ENCODE measurements around the gene ALKBH5. TPM values are rescaled to one million over a fixed set of nuclear protein-coding genes. Genes with fewer than 3 reads are reported as not detected.

Gene ALKBH5
- total and polyA plus RNA-seq, 2 donors: 48.5 to 58.3 TPM

DNA sequence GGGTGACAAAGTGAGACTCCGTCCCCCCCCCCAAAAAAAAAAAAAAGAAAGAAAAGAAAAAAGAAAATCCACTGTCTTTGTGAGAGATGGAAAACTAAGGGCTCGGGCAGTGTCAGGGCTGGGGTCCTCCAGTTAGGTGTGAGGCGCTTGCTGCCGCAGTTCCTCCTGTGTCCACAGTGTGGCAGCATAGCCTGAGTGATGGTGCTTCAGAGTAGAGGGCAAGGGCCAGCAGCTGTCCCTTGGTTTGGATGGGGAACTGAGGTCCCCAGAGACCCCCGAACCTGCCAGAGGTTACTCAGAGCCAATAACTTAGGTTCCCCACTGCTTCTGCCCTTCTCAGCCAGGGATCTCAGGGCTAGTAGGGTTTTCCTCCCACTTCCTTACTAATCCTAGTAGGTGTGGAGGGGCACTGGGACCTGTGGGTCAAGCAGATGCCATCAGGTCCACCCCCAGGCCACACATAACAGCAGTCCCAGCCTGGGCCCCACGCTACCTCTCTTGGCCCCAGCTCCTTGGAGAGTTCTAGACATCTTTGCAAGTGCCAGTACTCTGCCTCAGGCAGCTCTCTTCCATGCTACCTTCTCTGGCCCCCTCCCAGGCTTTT lies 33.9 kb downstream of the ALKBH5 start:
- H3K36me3 ChIP-seq (ENCODE audit: control insufficient read depth in 2 of 2, insufficient read depth in 2 of 2, low read length in 1 of 2): no peaks in the 10 kb centered on the region
- WGBS: 7% methylated on average over 6 of the region's 6 CpGs
- peak in 8 of 9 donors; percentile 18 to 75 (median 56) for DNase-seq (ENCODE audit: low read depth in 6 of 9, low spot score in 9 of 9)
- H3K4me3 ChIP-seq (ENCODE audit: low read length in 2 of 2): no peak overlapping the region
- no peaks in the 10 kb centered on the region for H3K4me1 ChIP-seq (ENCODE audit: control insufficient read depth in 2 of 2, insufficient read depth in 2 of 2, low read length in 2 of 2)
- H3K27ac ChIP-seq (ENCODE audit: low read depth in 1 of 2, low read length in 1 of 2): no peak overlapping the region
- no peaks in the 10 kb centered on the region for H3K27me3 ChIP-seq (ENCODE audit: control insufficient read depth in 2 of 2, insufficient read depth in 1 of 2, low read length in 1 of 2)
- no peaks in the 10 kb centered on the region for H3K9me3 ChIP-seq (ENCODE audit: control insufficient read depth in 2 of 2, insufficient read depth in 1 of 2, low read length in 1 of 2)

DNA sequence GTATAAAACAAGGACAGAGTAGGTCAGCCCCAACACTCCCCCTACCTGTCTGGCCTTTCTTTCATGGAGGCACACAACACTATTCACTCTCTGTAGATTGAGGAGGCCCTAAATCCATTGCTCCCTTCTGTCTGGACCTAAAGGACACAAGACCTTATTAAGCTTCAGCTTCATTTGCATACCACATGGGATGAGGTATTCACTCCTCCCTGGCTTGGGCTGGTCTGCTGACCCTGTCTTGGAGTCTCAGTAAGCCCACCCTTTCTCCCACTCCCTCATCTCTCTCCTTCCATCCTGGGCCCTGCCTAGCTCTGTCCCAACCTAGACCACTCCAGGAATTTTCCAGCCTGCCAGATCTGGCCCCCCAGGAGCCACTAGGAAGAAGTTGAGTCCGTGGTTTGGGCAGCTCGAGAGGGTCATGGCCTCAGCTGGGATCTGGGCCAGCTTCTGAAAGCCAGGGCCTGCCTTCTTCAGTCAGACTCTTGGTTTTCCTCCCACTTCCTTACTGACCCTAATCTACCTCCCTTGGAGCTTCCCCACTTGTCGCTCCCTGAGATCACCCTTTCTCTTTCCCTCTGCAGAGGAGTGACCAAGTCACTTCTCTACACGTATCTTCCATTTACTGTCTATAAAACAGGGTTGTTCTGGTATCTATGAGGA lies 35.3 kb downstream of the ALKBH5 start:
- Histone ChIP-seq H3K4me1 (ENCODE audit: control insufficient read depth in 2 of 2, insufficient read depth in 2 of 2, low read length in 2 of 2) (no peaks in the 10 kb centered on the region), H3K27ac (ENCODE audit: low read depth in 1 of 2, low read length in 1 of 2) (no peak overlapping the region), H3K9me3 (ENCODE audit: control insufficient read depth in 2 of 2, insufficient read depth in 1 of 2, low read length in 1 of 2) (no peaks in the 10 kb centered on the region), H3K4me3 (ENCODE audit: low read length in 2 of 2) (no peak overlapping the region), H3K27me3 (ENCODE audit: control insufficient read depth in 2 of 2, insufficient read depth in 1 of 2, low read length in 1 of 2) (no peaks in the 10 kb centered on the region), H3K36me3 (ENCODE audit: control insufficient read depth in 2 of 2, insufficient read depth in 2 of 2, low read length in 1 of 2) (no peaks in the 10 kb centered on the region)
- no peak for DNase-seq (ENCODE audit: low read depth in 6 of 9, low spot score in 9 of 9)
- WGBS: 72% methylated on average over 4 of the region's 4 CpGs

DNA sequence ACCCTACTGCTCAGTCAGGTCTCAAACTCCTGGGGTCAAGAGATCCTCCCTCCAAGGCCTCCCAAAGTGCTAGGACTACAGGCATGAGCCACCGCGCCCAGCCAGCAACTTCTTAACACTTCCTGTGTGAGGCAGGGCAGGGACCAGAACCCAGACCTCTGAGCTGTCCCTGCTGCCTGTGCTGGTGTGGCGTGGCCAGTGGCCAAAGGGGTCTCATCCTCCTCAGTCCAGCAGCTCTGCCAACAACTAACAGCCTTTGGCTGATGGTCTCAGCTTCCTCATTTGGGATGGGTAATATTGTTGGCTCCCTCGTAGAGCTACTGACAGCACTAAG lies 40.4 kb downstream of the ALKBH5 start:
- WGBS: 93% methylated on average over 4 of the region's 4 CpGs
- peaks cover 7 to 16% of the 10 kb centered on the region in 2 donors for H3K4me1 ChIP-seq (ENCODE audit: control insufficient read depth in 2 of 2, insufficient read depth in 2 of 2, low read length in 2 of 2)
- H3K36me3 ChIP-seq (ENCODE audit: control insufficient read depth in 2 of 2, insufficient read depth in 2 of 2, low read length in 1 of 2): no peaks in the 10 kb centered on the region
- no peak for DNase-seq (ENCODE audit: low read depth in 6 of 9, low spot score in 9 of 9)
- no peaks in the 10 kb centered on the region for H3K9me3 ChIP-seq (ENCODE audit: control insufficient read depth in 2 of 2, insufficient read depth in 1 of 2, low read length in 1 of 2)
- H3K4me3 ChIP-seq (ENCODE audit: low read length in 2 of 2): no peak overlapping the region
- H3K27ac ChIP-seq (ENCODE audit: low read depth in 1 of 2, low read length in 1 of 2): peak overlapping the region in 1 of 2 donors; percentile 7
- peaks cover 0 to 6% of the 10 kb centered on the region in 2 donors for H3K27me3 ChIP-seq (ENCODE audit: control insufficient read depth in 2 of 2, insufficient read depth in 1 of 2, low read length in 1 of 2)

DNA sequence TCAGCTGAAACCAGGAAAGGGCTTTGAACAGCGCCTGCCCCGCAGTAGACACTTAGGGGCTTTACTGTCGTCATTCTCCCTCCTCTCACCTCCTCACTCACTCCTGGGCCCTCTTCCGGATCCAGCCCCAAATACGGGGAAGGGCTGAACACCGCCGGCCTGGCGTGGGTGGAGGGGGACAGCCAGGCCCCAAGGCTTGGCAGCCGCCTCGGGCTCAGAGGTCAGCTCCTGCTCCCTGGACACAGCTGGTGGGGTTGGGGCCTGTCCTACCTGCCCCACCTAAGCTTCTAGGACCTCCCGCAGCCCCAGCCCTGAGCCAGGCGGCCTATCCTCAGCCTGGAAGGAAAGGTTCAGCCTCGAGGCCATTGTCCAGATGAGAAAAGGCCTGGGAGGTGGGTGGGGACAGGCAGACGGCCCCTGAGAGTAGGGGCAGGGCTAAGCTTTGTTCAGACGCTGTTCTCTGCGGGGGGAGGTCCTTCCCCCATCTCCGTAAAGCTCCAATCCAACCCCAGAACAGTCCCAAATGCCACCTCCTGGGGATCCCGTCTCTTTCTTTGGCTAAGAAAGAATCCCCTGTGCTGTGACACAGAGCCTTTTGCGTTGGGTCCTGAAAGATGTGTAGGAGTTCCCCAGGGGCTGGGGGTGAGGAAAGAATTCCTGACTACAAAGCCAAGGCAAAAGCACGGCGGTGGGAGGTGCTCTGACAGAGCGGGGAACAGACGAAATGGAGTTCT lies 40.9 kb downstream of the ALKBH5 start:
- peaks cover 0 to 6% of the 10 kb centered on the region in 2 donors for H3K27me3 ChIP-seq (ENCODE audit: control insufficient read depth in 2 of 2, insufficient read depth in 1 of 2, low read length in 1 of 2)
- H3K36me3 ChIP-seq (ENCODE audit: control insufficient read depth in 2 of 2, insufficient read depth in 2 of 2, low read length in 1 of 2): no peaks in the 10 kb centered on the region
- WGBS: 71% methylated on average over 23 of the region's 23 CpGs
- DNase-seq (ENCODE audit: low read depth in 6 of 9, low spot score in 9 of 9): peak in 1 of 9 donors; percentile 3
- H3K9me3 ChIP-seq (ENCODE audit: control insufficient read depth in 2 of 2, insufficient read depth in 1 of 2, low read length in 1 of 2): no peaks in the 10 kb centered on the region
- peak overlapping the region in 1 of 2 donors; percentile 30 for H3K27ac ChIP-seq (ENCODE audit: low read depth in 1 of 2, low read length in 1 of 2)
- H3K4me1 ChIP-seq (ENCODE audit: control insufficient read depth in 2 of 2, insufficient read depth in 2 of 2, low read length in 2 of 2): peaks cover 7 to 16% of the 10 kb centered on the region in 2 donors
- H3K4me3 ChIP-seq (ENCODE audit: low read length in 2 of 2): peak overlapping the region; percentile 28 to 91

DNA sequence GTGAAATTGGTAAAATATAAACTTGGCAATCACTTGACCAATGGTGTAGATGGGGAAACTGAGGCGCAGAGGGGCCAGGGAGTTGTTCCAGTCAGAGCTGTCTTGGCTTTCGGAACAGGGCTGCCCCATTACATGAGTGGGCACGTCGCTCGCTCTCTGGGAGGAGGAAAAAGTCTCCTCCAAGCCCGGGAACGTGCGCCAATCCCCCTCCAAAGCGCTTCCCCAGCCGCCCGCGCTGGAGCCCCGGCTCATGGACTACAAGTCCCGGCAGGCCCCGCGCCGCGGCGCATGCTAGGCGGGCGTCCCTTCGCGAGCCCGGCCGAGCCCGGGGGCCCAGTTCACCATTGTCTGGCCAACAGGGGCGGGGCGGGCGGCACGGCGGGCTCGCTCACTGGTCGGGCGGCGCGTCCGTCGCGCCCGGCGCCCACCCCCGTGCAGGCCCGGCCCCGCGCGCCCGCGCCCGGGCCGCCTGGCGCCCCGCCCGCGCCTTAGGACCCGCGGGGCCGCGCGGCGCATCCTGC lies 41.6 kb downstream of the ALKBH5 start, which contains the start of gene LLGL1:
LLGL1 (plus strand) TSS at position 515 of the 521 bp plus-strand sequence. CDS start 48 bp downstream, outside the sequence.
- Histone ChIP-seq H3K27me3 (ENCODE audit: control insufficient read depth in 2 of 2, insufficient read depth in 1 of 2, low read length in 1 of 2) (peaks cover 0 to 6% of the 10 kb centered on the region in 2 donors), H3K27ac (ENCODE audit: low read depth in 1 of 2, low read length in 1 of 2) (peak within 1 kb of the TSS; percentile 4 to 30), H3K36me3 (ENCODE audit: control insufficient read depth in 2 of 2, insufficient read depth in 2 of 2, low read length in 1 of 2) (no peaks in the 10 kb centered on the region), H3K9me3 (ENCODE audit: control insufficient read depth in 2 of 2, insufficient read depth in 1 of 2, low read length in 1 of 2) (no peaks in the 10 kb centered on the region), H3K4me3 (ENCODE audit: low read length in 2 of 2) (peak within 1 kb of the TSS; percentile 74 to 91), H3K4me1 (ENCODE audit: control insufficient read depth in 2 of 2, insufficient read depth in 2 of 2, low read length in 2 of 2) (peaks cover 7 to 16% of the 10 kb centered on the region in 2 donors)
- DNase-seq (ENCODE audit: low read depth in 6 of 9, low spot score in 9 of 9): peak; percentile 58 to 97 (median 93)
- WGBS: under 1% methylated on average over 60 of the region's 60 CpGs

DNA sequence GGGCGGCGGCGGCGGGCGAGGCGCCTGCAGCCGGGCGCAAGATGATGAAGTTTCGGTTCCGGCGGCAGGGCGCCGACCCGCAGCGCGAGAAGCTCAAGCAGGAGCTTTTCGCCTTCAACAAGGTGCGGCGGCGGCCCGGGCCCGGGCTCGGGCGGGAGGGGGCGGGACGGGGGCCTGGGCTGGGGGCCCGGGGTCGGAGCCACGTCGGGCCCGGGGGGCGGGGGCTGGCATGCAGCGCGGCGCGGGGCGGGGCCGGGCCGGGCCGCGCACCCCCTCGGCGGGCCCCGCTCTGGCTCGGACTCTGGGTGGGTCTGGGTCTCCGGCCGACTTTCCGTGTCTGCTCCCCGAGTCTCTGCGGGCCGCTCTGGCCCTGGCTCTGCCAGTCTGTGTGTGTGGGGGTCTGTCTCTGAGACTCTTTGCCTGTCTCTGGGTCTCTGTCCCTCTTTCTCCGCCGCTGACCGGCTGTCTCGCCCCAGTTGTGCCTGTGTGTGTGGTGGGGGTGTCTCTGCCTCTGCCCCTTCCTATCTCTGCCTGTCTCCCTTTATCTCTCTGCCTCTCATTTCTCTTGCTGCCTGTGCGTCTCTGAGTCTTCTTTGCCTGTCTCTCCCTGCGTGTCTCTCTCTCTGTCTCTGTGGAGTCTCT lies 42.1 kb downstream of the ALKBH5 start:
- under 1% methylated on average over 56 of the region's 57 CpGs for whole genome bisulfite sequencing
- no peak overlapping the region for H3K27ac ChIP-seq (ENCODE audit: low read depth in 1 of 2, low read length in 1 of 2)
- peak overlapping the region; percentile 74 to 91 for H3K4me3 ChIP-seq (ENCODE audit: low read length in 2 of 2)
- peaks cover 0 to 6% of the 10 kb centered on the region in 2 donors for H3K27me3 ChIP-seq (ENCODE audit: control insufficient read depth in 2 of 2, insufficient read depth in 1 of 2, low read length in 1 of 2)
- H3K4me1 ChIP-seq (ENCODE audit: control insufficient read depth in 2 of 2, insufficient read depth in 2 of 2, low read length in 2 of 2): peaks cover 7 to 16% of the 10 kb centered on the region in 2 donors
- H3K9me3 ChIP-seq (ENCODE audit: control insufficient read depth in 2 of 2, insufficient read depth in 1 of 2, low read length in 1 of 2): no peaks in the 10 kb centered on the region
- no peaks in the 10 kb centered on the region for H3K36me3 ChIP-seq (ENCODE audit: control insufficient read depth in 2 of 2, insufficient read depth in 2 of 2, low read length in 1 of 2)
- DNase-seq (ENCODE audit: low read depth in 6 of 9, low spot score in 9 of 9): peak in 2 of 9 donors; percentile 2 to 34

DNA sequence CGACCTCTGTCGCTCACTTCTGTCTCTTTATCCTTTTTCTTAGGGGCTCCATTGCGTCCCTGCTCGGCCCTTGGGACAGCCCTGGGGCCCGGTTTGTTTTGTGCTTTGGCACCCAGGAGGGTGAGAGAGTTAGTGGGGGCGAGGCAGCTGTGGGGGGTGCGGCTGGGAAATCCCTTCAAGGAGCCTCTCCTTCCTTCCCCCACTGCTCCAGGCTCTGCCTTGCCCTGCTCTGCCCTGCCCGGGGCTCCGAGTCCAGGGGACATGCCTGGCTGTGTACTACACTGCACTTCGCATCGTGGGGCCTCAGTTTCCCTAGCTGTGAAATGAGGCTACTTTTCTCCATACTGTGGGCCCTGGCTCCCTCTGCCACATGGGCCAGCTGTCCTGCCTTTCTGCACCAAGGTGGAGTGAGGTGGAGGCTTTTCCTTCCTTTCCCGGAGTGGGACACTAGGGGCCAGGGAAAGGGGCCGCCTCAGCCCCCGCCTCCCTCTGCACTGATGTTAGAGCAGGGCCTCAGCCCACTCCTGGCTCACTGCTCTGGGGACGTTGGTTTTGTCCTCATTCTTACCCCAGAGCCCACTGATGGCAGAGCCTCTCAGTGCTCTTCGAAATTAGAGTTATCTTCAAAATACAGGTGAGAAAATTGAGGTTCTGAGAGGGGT lies 42.8 kb downstream of the ALKBH5 start:
- Histone ChIP-seq H3K4me1 (ENCODE audit: control insufficient read depth in 2 of 2, insufficient read depth in 2 of 2, low read length in 2 of 2) (peaks cover 7 to 16% of the 10 kb centered on the region in 2 donors), H3K36me3 (ENCODE audit: control insufficient read depth in 2 of 2, insufficient read depth in 2 of 2, low read length in 1 of 2) (no peaks in the 10 kb centered on the region), H3K4me3 (ENCODE audit: low read length in 2 of 2) (peak overlapping the region; percentile 74 to 91), H3K27me3 (ENCODE audit: control insufficient read depth in 2 of 2, insufficient read depth in 1 of 2, low read length in 1 of 2) (peaks cover 0 to 6% of the 10 kb centered on the region in 2 donors), H3K9me3 (ENCODE audit: control insufficient read depth in 2 of 2, insufficient read depth in 1 of 2, low read length in 1 of 2) (no peaks in the 10 kb centered on the region), H3K27ac (ENCODE audit: low read depth in 1 of 2, low read length in 1 of 2) (no peak overlapping the region)
- peak in 1 of 9 donors; percentile 10 for DNase-seq (ENCODE audit: low read depth in 6 of 9, low spot score in 9 of 9)
- 47% methylated on average over 16 of the region's 16 CpGs for WGBS

DNA sequence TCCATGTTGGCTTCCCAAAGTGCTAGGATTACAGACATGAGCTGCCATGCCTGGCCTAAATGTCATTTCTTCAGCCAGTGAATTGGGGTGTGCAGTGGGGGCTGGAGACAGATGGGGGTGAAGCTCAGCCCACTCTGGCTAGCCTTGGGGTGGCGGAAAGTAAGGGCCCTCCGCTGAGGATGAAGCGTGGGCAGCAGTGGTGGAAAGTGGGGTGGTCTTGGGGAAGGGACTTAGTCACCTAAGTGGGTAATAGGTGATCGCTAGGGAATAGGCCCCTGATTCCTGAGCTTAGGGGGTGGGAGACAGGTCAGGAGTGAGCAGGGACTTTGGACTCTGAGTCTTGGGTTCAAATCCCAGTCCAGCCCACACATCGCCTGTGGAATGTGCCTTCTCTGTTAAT lies 44.0 kb downstream of the ALKBH5 start:
- over 99% methylated on average over 5 of the region's 5 CpGs for whole genome bisulfite sequencing
- Histone ChIP-seq H3K27me3 (ENCODE audit: control insufficient read depth in 2 of 2, insufficient read depth in 1 of 2, low read length in 1 of 2) (peaks cover 0 to 6% of the 10 kb centered on the region in 2 donors), H3K9me3 (ENCODE audit: control insufficient read depth in 2 of 2, insufficient read depth in 1 of 2, low read length in 1 of 2) (no peaks in the 10 kb centered on the region), H3K4me1 (ENCODE audit: control insufficient read depth in 2 of 2, insufficient read depth in 2 of 2, low read length in 2 of 2) (peaks cover 7 to 16% of the 10 kb centered on the region in 2 donors), H3K27ac (ENCODE audit: low read depth in 1 of 2, low read length in 1 of 2) (no peak overlapping the region), H3K36me3 (ENCODE audit: control insufficient read depth in 2 of 2, insufficient read depth in 2 of 2, low read length in 1 of 2) (peaks cover 0 to 4% of the 10 kb centered on the region in 2 donors), H3K4me3 (ENCODE audit: low read length in 2 of 2) (no peak overlapping the region)
- DNase-seq (ENCODE audit: low read depth in 6 of 9, low spot score in 9 of 9): no peak
